WI38 (cell line): ENCODE data around the gene PTPRU.
"Not testable (repeated sequence)": the region's sequence is repeated elsewhere in the genome, so short reads cannot be mapped to it uniquely, and the experiment has no call there.

Experiments
- H3K4me3 ChIP-seq: 2 replicates; pipeline ENCODE4 v1.5.1; 2011; ENCODE audit warnings: low read depth, mild to moderate bottlenecking, control low read depth, low read length
- CTCF ChIP-seq: IDR thresholded peaks from 2 replicates; pipeline ENCODE4 v1.5.1; 2012; ENCODE audit warnings: low read depth, mild to moderate bottlenecking, control low read depth, low read length

PTPRU gene

GRCh38 chr1:29312469-29313461 lies 76.4 kb downstream of the PTPRU start:
- H3K4me3 ChIP-seq: no peak overlapping the region
- TF ChIP-seq CTCF: no peak

GRCh38 chr1:29314685-29315084 lies 78.4 kb downstream of the PTPRU start:
- H3K4me3 ChIP-seq: not testable (repeated sequence)

- no peak for TF ChIP-seq CTCF
Observed at GRCh38 chr1:29315262-29315661, 78.9 kb downstream of the PTPRU start.

GRCh38 chr1:29315876-29316275 lies 79.6 kb downstream of the PTPRU start:
- TF ChIP-seq CTCF: no peak
- no peak overlapping the region for H3K4me3 ChIP-seq

More at GRCh38 chr1:29315262-29315661, 78.9 kb downstream of the PTPRU start:
- no peak overlapping the region for H3K4me3 ChIP-seq

- no peak for TF ChIP-seq CTCF
- H3K4me3 ChIP-seq: no peak overlapping the region
Observed at GRCh38 chr1:29317063-29317915, 81.0 kb downstream of the PTPRU start.

GRCh38 chr1:29317916-29318530 lies 81.7 kb downstream of the PTPRU start:
- TF ChIP-seq CTCF: no peak
- H3K4me3 ChIP-seq: no peak overlapping the region

GRCh38 chr1:29318724-29319123 lies 82.4 kb downstream of the PTPRU start:
- TF ChIP-seq CTCF: no peak
- H3K4me3 ChIP-seq: no peak overlapping the region
